ENCODE results near the gene ZNF335.
A peak's percentile ranks its signal among the peaks of the same experiment; 100 is the strongest.

The ZNF335 gene

GRCh38 chr20:46009816-46010215, 37.8 kb upstream of the ZNF335 start:
- H3K4me1 ChIP-seq (ENCODE audit: insufficient read depth, low read length, poor library complexity, severe bottlenecking), result peaks cover 49% of the 10 kb centered on the region
- no peaks in the 10 kb centered on the region for H3K9me2 ChIP-seq (replicated peaks; ENCODE audit: low read depth, low read length)
- no peak overlapping the region for H2AFZ ChIP-seq (ENCODE audit: low read length)
- H3K27me3 ChIP-seq (ENCODE audit: insufficient read depth, low read length, poor library complexity, severe bottlenecking), result no peaks in the 10 kb centered on the region
- no peak overlapping the region for H3K9ac ChIP-seq (ENCODE audit: low read depth, low read length, poor library complexity, severe bottlenecking)
- TF ChIP-seq CTCF (conservative IDR thresholded peaks at IDR 0.05; ENCODE audit: low read length) (no peak), EZH2phosphoT487 (IDR thresholded peaks at IDR 0.05; ENCODE audit: borderline replicate concordance) (no peak)
- H3K4me2 ChIP-seq (ENCODE audit: low read depth, low read length, poor library complexity, severe bottlenecking), result no peak overlapping the region
- 0 out of 2 replicates have a peak, but pooled peaks cover 2% of the 10 kb centered on the region for H3F3A ChIP-seq (ENCODE audit: low read depth)
- no peaks in the 10 kb centered on the region for H3K79me2 ChIP-seq (ENCODE audit: insufficient read depth, low read length)
- H3K36me3 ChIP-seq (ENCODE audit: insufficient read depth, low read length), result no peaks in the 10 kb centered on the region
- H4K20me1 ChIP-seq (ENCODE audit: insufficient read depth, low read length, poor library complexity, severe bottlenecking), result no peaks in the 10 kb centered on the region
- H3K4me3 ChIP-seq (ENCODE audit: low read length, poor library complexity, severe bottlenecking), result no peak overlapping the region
- no peaks in the 10 kb centered on the region for H3K9me3 ChIP-seq (ENCODE audit: insufficient read depth, low read depth, low read length)

- no peaks in the 10 kb centered on the region for H4K20me1 ChIP-seq (ENCODE audit: insufficient read depth, low read length, poor library complexity, severe bottlenecking)
- TF ChIP-seq EZH2phosphoT487 (IDR thresholded peaks at IDR 0.05; ENCODE audit: borderline replicate concordance) (no peak), CTCF (conservative IDR thresholded peaks at IDR 0.05; ENCODE audit: low read length) (no peak)
- H3K9ac ChIP-seq (ENCODE audit: low read depth, low read length, poor library complexity, severe bottlenecking), result peak overlapping the region; percentile 36
- no peaks in the 10 kb centered on the region for H3K79me2 ChIP-seq (ENCODE audit: insufficient read depth, low read length)
- H3K9me2 ChIP-seq (replicated peaks; ENCODE audit: low read depth, low read length), result no peaks in the 10 kb centered on the region
- H3K36me3 ChIP-seq (ENCODE audit: insufficient read depth, low read length), result no peaks in the 10 kb centered on the region
- no peaks in the 10 kb centered on the region for H3K9me3 ChIP-seq (ENCODE audit: insufficient read depth, low read depth, low read length)
- peaks cover 53% of the 10 kb centered on the region for H3K4me1 ChIP-seq (ENCODE audit: insufficient read depth, low read length, poor library complexity, severe bottlenecking)
- 0 out of 2 replicates have a peak, but pooled peaks cover 6% of the 10 kb centered on the region for H3F3A ChIP-seq (ENCODE audit: low read depth)
- H2AFZ ChIP-seq (ENCODE audit: low read length), result no peak overlapping the region
- H3K4me3 ChIP-seq (ENCODE audit: low read length, poor library complexity, severe bottlenecking), result no peak overlapping the region
- peak overlapping the region; percentile 66 for H3K4me2 ChIP-seq (ENCODE audit: low read depth, low read length, poor library complexity, severe bottlenecking)
- H3K27me3 ChIP-seq (ENCODE audit: insufficient read depth, low read length, poor library complexity, severe bottlenecking), result no peaks in the 10 kb centered on the region
Observed at GRCh38 chr20:46007671-46008070, 35.7 kb upstream of the ZNF335 start.

GRCh38 chr20:46006964-46007363, 35.0 kb upstream of the ZNF335 start:
- H3K27me3 ChIP-seq (ENCODE audit: insufficient read depth, low read length, poor library complexity, severe bottlenecking), result no peaks in the 10 kb centered on the region
- H4K20me1 ChIP-seq (ENCODE audit: insufficient read depth, low read length, poor library complexity, severe bottlenecking), result no peaks in the 10 kb centered on the region
- peaks cover 53% of the 10 kb centered on the region for H3K4me1 ChIP-seq (ENCODE audit: insufficient read depth, low read length, poor library complexity, severe bottlenecking)
- no peak overlapping the region for H3K4me3 ChIP-seq (ENCODE audit: low read length, poor library complexity, severe bottlenecking)
- H3K9me2 ChIP-seq (replicated peaks; ENCODE audit: low read depth, low read length), result no peaks in the 10 kb centered on the region
- H3K79me2 ChIP-seq (ENCODE audit: insufficient read depth, low read length), result no peaks in the 10 kb centered on the region
- H3F3A ChIP-seq (ENCODE audit: low read depth), result 0 out of 2 replicates have a peak, but pooled peaks cover 6% of the 10 kb centered on the region
- no peak overlapping the region for H2AFZ ChIP-seq (ENCODE audit: low read length)
- no peak for TF ChIP-seq CTCF (conservative IDR thresholded peaks at IDR 0.05; ENCODE audit: low read length)
- TF ChIP-seq EZH2phosphoT487 (IDR thresholded peaks at IDR 0.05; ENCODE audit: borderline replicate concordance), result no peak
- no peak overlapping the region for H3K4me2 ChIP-seq (ENCODE audit: low read depth, low read length, poor library complexity, severe bottlenecking)
- H3K9ac ChIP-seq (ENCODE audit: low read depth, low read length, poor library complexity, severe bottlenecking), result no peak overlapping the region
- H3K36me3 ChIP-seq (ENCODE audit: insufficient read depth, low read length), result no peaks in the 10 kb centered on the region
- no peaks in the 10 kb centered on the region for H3K9me3 ChIP-seq (ENCODE audit: insufficient read depth, low read depth, low read length)

All from Loucy (cell line).